NCI-H1092 (cell line): ENCODE measurements around the gene TMEM255B.
"Not testable (repeated sequence)": the region's sequence is repeated elsewhere in the genome, so short reads cannot be mapped to it uniquely, and the experiment has no call there.

Experiments
- DNase-seq: peaks from one replicate; lab custom pipeline; 2025; lab: John Stamatoyannopoulos, UW

TMEM255B gene

DNA sequence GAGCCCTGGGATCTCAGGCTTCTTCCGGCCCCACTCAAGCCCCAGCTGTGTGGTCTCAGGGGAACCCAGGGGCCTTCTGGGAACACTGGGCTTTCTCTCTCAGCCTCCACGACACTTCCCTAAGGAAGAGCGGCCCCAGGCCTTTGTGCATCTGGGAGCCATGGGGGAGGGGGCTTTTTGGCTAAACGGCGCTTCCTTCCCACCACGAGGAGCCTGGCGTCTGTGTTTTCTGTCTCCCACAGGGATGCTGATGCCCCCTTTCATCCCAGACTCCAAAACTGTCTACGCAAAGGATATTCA lies 24.2 kb upstream of the TMEM255B start:
- no peak for DNase-seq

DNA sequence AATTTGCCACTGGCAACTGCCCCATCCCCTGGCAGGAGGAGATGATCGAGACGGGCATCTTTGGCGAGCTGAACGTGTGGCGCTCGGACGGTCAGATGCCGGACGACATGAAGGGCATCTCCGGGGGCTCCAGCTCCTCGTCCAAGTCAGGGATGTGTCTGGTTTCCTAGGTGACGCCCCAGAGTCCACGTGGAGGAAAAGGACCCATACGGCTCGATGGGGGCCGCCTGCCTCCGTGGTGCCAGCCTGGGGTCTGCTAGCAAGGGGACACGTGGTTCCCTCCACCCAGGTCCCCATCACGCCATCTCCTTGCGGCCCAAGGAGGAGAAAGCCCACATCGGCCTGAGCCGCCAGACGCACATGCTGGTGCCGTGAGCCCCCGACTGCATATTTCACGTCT lies 23.8 kb upstream of the TMEM255B start:
- DNase-seq, result no peak

- DNase-seq, result no peak
Observed at GRCh38 chr13:113735750-113736149, 23.3 kb upstream of the TMEM255B start.

GRCh38 chr13:113736258-113736731 lies 22.7 kb upstream of the TMEM255B start:
- DNase-seq, result no peak

DNA sequence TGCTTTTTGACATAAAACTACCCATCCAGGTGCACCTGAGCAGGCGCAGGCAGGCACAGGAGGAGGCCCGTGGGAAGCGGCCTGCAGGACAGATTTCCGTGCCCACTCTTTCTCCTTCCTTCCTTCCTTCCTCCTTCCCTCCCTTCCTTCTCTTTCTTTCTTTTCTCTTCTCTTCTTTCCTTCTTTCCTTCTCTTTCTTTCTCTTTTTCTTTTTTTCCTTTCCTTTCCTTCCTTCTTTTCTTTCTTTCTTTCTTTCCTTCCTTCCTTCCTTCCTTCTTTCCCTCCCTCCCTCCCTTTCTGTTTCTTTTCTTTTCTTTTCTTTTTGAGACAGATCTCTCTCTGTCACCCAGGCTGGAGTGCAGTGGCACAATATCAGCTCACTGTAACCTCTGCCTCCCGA lies 21.2 kb upstream of the TMEM255B start:
- DNase-seq, result no peak

- no peak for DNase-seq
Observed at GRCh38 chr13:113739527-113740285, 19.3 kb upstream of the TMEM255B start.

DNA sequence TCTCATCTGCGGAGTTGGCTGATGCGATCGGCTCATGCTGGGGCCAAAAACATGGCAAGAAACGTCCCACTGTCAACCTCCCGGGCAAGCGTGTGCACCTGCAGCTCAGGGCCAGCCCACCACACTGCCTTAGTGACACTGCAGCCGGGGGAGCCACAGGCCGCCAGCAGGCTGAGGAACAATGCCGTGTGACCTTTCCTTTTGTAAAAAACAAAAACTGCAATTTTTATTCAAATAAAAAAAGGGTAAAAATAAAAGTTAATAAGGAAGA lies 18.8 kb upstream of the TMEM255B start:
- DNase-seq, result no peak

DNA sequence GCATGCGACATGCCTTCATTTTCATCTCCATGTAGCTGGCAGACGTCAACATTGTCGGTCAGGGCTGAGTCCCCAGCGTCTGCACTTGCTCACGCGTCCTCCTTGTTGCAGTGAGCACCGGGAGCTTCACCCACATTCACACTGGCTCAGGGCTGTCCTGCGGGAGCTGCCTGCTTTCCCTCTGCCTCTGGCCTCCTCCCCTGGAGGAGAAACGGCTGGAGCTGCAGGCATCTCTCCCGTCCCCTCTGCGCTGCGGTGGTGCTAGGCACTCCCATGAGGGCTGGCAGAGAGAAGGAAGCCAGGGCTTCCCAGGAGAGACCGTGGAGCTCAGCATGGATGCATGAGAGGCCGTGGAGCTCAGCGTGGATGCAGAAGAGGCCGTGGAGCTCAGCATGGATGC lies 18.4 kb upstream of the TMEM255B start:
- no peak for DNase-seq

DNA sequence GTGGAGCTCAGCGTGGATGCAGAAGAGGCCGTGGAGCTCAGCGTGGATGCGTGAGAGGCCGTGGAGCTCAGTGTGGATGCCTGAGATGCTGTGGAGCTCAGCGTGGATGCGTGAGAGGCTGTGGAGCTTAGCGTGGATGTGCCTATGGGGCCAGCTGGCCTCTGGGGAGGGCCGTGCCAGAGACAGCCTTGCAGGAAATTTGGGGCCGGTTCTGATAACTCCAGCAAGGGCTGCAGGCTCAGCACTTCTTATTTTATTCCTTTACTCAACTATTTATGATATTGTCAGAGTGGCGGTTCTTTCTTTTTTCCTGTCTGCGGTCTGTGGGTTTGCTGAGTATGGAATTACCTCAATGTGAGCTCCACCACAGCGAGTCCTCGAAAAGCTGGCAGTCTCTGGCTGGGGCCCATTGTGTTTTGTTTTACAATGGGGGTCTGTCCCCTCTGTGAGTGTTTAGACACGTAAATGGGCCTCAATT lies 17.8 kb upstream of the TMEM255B start:
- DNase-seq, result no peak

DNA sequence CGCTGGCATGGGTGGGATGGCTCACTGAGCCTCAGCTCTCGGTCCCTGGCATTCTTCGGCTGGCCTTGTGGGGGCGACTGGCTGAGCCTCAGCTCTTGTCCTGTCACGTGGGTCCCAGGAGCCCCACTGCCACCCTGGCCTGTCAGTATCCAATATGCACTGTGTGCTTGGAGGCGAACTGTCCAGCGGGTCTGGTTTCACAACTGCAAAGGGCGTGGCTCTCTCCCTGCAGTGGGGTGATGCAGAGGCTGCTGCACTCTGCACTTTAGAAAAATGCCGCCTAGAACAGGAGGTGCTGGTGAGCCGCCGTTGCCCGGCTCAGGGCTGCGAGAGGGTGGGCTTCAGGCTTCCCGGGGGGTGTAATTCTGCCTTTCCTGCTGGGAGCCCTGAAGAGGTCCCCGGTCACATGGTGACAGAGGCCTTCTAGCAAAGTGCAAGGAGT lies 17.0 kb upstream of the TMEM255B start:
- peak; percentile 71 for DNase-seq

DNA sequence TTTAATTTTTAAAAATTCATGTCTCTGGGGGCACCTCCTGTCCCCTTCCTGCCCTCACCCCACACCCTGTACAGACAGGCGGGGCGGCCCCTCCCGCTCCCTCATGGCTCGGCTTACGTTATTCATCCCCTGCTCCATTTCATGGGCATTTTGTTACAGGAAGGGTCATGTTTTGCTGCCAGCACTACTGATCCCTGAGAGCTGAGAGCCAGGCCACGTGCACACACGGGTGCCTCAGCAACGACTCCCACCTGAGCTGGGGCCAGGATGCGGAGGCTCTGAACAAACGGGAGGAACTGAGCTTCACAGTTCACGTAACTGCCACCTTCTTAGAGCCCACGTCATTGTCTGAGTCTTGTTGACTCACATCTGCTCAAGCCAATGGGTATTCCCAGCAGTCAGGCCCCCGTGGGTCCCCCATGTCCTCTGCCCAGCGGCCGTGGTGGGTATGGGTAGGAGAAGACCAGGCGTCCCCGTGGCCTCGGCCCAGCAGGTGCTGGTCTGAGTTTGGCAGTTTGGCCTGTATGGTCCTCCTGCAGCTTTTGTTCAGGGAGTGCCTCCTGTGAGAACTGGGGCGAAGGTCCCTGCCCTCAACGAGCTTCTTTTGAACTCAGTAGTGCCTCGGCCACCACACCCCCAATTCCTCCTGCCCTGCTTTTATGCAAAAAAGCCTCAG lies 16.4 kb upstream of the TMEM255B start:
- DNase-seq, result no peak

DNA sequence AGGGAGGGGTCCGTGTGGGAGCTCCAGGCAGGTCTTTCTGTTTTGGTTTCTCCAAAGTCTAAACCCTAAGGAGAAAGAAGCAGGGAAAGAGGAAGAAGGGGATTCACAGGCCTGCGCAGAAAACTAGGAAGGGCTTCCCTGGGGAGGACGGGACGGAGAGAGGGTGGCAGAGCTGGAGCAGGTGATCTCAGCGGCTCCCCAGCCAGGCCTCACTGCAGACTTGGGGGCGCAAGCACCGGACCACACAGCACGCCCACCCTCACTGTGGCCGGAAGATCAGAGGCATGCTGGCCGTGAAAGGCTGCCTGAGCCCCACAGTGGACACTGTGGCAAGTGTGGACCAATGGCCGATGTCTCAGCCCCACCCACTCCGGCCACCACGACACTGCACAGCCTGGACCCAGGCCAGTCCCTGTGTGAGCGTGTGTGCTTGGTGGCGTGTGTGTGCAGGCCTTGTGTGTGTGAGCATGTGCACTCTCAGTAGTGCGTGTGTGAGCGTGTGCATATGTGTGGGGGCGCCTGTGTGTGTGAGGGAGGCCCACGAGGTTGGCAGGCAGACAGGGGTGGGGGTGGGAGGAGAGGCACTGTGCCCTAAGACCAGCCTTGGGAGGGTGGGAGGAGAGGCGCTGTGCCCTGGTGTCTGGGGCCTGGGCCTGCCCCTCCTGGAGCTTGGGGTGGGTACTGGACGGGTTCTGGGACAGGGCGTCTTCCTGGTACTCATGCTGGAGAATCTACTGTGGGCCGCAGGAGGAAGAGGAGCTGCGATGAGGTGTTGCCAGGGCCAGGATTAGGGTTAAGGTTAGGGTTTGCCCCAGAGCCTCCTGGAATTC lies 15.4 kb upstream of the TMEM255B start:
- no peak for DNase-seq

GRCh38 chr13:113744197-113745000 lies 14.6 kb upstream of the TMEM255B start:
- DNase-seq, result no peak

GRCh38 chr13:113745059-113745458 lies 14.0 kb upstream of the TMEM255B start:
- DNase-seq, result no peak

- DNase-seq, result not testable (repeated sequence)
Observed at GRCh38 chr13:113745500-113746142, 13.4 kb upstream of the TMEM255B start.

GRCh38 chr13:113746143-113746525 lies 12.9 kb upstream of the TMEM255B start:
- DNase-seq, result no peak

GRCh38 chr13:113746671-113747070 lies 12.4 kb upstream of the TMEM255B start:
- DNase-seq, result no peak

GRCh38 chr13:113747291-113747833 lies 11.7 kb upstream of the TMEM255B start:
- DNase-seq, result no peak

GRCh38 chr13:113748101-113748861 lies 10.7 kb upstream of the TMEM255B start:
- DNase-seq, result no peak

DNA sequence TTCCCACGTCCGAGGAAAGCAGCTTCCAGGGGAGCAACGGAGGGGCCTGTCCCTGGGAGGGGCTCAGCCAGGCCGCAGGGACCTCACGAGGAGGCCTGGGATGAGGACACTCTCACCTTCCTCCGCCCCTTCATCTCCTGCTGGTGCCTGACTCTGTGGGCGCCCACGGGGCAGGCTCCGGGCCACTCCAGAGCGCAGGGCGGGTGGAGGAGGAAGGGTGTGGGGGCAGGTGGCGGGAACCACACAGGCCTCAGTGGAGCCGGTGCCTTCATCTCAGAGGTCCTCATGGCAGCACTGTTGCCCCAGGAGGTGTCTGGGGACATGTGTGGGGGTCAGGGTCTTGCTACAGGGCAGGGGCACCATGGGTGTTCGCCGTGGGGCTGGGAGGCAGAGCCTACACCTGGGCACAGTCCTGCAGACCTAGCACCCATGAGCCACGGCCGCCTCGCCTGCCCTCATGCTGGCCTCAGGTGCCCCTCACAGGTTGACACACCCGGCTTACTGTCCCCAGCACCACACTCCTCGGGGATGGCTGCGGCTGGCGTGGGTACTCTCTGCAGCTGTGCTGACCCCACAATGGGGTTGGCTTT lies 10.1 kb upstream of the TMEM255B start:
- DNase-seq, result no peak
